Measurements from ENCODE around the gene CAD.

DNA sequence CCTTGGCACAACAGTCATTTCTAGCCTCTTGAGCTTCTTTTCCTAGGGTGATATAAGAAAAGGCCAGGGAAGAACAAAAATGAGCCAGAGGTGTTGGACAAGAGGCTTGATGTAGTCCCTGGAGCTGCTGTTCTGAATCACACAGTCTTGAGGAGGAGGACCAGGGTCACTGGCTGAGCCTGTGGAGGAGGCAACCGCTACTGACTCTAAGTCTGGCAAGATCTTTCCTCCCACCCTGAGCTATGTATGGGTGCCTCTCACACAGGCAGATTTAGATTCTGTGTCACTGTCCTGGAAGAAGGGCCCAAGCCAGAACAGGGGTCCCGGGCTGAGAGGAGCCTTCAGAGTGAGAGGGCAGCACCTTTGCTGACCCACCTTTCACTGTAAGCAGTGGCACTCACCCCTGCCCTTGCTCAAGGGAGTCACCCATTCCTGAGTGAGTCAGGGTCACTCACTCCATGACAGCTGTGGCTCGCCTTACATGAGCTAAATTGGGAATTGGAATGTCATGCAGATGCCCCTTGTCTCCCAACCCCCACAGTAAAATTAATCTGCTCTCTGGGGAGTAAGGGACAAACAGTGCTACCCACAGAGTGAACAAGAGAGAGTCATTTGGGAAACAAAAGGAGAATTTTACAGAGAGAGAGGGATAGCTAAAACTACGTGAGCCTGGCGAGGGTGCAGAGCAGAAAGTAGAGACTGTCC lies 64.8 kb downstream of the CAD start, which contains the start of gene TRIM54:
- no peak for TF ChIP-seq POLR2AphosphoS5 (IDR thresholded peaks at IDR 0.05)
- TF ChIP-seq CTCF (IDR thresholded peaks at IDR 0.05), result no peak
